SJCRH30 (cell line): ENCODE measurements around the gene HHAT. TPM values are rescaled to one million over a fixed set of nuclear protein-coding genes. Genes with fewer than 3 reads are reported as not detected.

ENCODE experiments used
- DNase-seq, 2 experiments: peaks; one replicate each; pipeline ENCODE4 v3.0.0-alpha.2; 2015 to 2020
- H3K27ac ChIP-seq: fragments of 250-450 bp; sonication (Bioruptor Pico); 2 replicates; pipeline ENCODE4 v1.5.1; 2020; ENCODE audit warnings: mild to moderate bottlenecking, moderate library complexity
- H3K27me3 ChIP-seq: fragments of 250-450 bp; sonication (Bioruptor Pico); 2 replicates; pipeline ENCODE4 v1.5.1; 2020; ENCODE audit warnings: mild to moderate bottlenecking, moderate library complexity
- H3K36me3 ChIP-seq: fragments of 250-450 bp; sonication (Bioruptor Pico); 2 replicates; pipeline ENCODE4 v1.5.1; 2020; ENCODE audit warnings: mild to moderate bottlenecking, moderate library complexity
- H3K4me1 ChIP-seq: fragments of 250-450 bp; sonication (Bioruptor Pico); 2 replicates; pipeline ENCODE4 v1.5.1; 2020; ENCODE audit warnings: mild to moderate bottlenecking, moderate library complexity
- H3K4me3 ChIP-seq: fragments of 250-450 bp; sonication (Bioruptor Pico); 2 replicates; pipeline ENCODE4 v1.5.1; 2020; ENCODE audit warnings: mild to moderate bottlenecking, moderate library complexity
- H3K9me3 ChIP-seq: fragments of 250-450 bp; sonication (Bioruptor Pico); replicated peaks from 2 replicates; pipeline ENCODE4 v1.5.1; 2020; ENCODE audit warnings: mild to moderate bottlenecking, moderate library complexity
- total RNA-seq: library from RNA; depleted of rRNA; stranded (reverse); fragments of >200 nt; shearing (Covaris generic); gene quantifications from 2 replicates; pipeline ENCODE4 v1.2.3, GENCODE V29; 2014

Gene HHAT
- total RNA-seq, 1 experiment from 2014 or later: 5.1 TPM

DNA sequence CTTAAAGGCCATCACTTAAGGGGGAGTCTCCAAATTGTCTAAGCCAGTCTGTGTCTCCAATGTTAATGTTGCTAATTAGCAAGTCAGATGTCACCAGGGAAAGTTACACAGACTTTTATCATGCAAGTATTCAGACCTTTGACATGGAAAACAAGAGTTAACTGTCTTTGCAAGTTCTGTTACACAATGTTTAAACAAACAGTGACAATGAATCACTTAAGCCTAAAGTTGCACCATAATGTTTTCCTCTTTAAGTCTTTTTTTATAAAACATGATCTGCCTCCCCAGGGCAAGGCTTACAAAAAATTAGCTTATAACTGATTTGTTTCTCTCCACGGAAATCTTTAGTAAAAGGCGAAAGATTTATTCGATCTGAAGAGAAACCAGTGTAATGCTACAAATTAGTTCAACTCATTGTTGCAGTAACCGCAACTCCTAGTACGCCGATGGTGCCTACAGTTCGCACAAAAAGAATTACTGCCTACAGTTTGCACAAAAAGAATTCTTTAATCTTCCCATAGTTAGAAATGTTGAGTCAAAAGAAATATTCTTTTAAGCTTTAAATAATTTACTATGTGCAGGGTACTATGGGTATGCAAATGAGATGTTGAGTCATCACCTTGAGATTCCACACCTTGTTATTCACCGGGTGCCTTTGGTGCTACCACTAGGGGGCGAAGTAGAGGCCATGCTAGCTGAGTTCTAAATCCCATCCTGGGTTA lies 45.3 kb downstream of the HHAT start:
- H3K9me3 ChIP-seq: no peaks in the 10 kb centered on the region
- H3K36me3 ChIP-seq: no peaks in the 10 kb centered on the region
- H3K27me3 ChIP-seq: no peaks in the 10 kb centered on the region
- peak; percentile 93 to 97 for DNase-seq
- peak overlapping the region; percentile 99 for H3K27ac ChIP-seq
- peaks cover 18% of the 10 kb centered on the region for H3K4me1 ChIP-seq
- H3K4me3 ChIP-seq: no peak overlapping the region

DNA sequence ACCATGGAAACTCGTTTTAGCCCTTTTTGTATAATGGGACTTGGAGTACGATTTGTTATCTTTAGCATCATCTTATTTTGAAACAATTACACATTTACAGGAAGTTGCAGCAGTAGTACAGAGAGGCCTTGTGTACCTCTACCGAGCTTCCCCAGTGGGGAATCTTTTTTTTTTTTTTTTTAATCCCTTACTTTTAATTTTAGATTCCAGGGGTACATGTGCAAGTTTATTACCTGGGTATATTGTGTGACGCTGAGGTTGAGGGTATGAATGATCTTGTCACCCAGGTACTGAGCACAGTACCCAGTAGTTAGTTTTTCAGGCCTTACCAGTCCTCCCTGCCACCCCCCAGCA lies 45.9 kb downstream of the HHAT start:
- Histone ChIP-seq H3K27me3 (no peaks in the 10 kb centered on the region), H3K9me3 (no peaks in the 10 kb centered on the region), H3K4me3 (no peak overlapping the region), H3K36me3 (no peaks in the 10 kb centered on the region), H3K4me1 (peaks cover 18% of the 10 kb centered on the region), H3K27ac (peak overlapping the region; percentile 99)
- DNase-seq: no peak

DNA sequence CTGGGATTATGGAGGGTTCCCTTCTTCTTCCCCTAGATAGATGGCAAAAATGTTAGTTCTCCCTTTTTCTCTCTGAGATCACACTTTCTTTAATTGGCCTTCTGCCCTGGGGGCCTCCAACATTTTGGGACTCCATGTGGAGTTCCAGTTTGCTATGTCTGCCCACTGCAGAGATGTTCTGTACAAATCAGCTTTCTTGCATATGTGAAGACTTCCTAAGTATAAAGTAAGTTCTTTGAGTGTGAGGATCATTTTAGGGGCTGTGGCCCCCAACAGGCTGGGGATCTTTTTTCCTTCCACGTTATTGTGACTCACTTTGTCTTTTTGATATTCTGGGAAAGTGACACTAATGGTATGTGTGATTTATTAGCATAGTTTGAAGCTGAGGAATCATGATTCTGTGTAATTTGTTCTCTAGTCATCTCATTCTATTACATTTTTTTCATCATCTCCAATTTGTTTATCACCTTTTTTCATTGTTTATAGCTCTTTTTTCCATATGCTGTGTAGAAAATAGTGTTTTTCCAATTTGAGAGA lies 48.2 kb downstream of the HHAT start:
- Histone ChIP-seq H3K4me1 (peaks cover 18% of the 10 kb centered on the region), H3K36me3 (no peaks in the 10 kb centered on the region), H3K27me3 (no peaks in the 10 kb centered on the region), H3K9me3 (no peaks in the 10 kb centered on the region), H3K27ac (no peak overlapping the region), H3K4me3 (no peak overlapping the region)
- DNase-seq: no peak

DNA sequence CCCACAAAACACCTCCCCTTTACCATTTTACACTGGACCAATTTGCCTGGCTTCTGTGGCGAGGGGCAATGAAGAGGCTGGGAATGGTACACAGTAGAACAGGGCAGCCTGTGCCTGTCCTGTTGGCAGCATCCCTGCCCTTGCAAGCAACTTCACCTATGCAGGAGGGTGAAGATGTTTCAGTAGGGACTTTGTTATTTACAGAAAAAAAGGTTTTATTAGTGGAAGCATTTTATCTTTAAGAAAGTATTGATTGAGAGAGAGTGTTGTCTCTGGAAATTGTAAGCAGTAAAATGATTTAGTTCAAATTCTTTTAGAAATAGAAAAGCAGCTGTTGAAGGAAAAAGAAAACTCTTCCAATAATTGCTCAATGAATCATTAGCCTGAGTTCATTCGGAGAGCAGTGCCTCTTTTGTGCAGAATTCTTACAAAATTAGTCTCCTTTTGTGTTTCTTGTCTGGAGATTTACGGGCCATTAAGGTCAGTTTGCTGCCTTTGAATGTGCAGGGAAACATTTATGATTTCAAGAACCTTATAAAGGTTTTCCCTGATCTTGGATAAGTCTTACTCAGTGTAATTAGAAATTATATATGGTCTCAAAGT lies 49.1 kb downstream of the HHAT start:
- DNase-seq: no peak
- Histone ChIP-seq H3K27me3 (no peaks in the 10 kb centered on the region), H3K27ac (no peak overlapping the region), H3K4me1 (peaks cover 18% of the 10 kb centered on the region), H3K4me3 (no peak overlapping the region), H3K9me3 (no peaks in the 10 kb centered on the region), H3K36me3 (no peaks in the 10 kb centered on the region)

DNA sequence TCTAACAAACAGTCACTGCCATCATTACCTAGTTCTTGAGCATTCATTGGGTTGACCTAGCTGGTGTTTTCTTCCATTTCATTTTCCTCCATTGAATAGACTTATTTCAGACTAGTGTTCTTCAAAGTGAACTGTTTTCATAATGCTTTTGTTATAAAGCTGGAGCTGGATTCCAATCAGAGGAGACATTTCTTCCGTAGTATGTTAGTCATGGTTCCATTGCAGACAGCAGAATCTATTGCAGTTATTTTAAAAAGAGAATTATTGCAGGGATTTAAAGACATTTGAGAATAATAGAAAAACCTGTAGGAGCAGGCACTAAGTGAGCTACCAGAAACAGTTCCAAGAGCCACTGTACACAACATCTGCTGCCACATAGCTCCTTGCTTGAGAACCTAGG lies 50.0 kb downstream of the HHAT start:
- DNase-seq: no peak
- Histone ChIP-seq H3K36me3 (no peaks in the 10 kb centered on the region), H3K27me3 (no peaks in the 10 kb centered on the region; the same call in 1 of the 2 replicates), H3K9me3 (no peaks in the 10 kb centered on the region), H3K4me1 (peaks cover 10% of the 10 kb centered on the region), H3K27ac (no peak overlapping the region), H3K4me3 (no peak overlapping the region)

DNA sequence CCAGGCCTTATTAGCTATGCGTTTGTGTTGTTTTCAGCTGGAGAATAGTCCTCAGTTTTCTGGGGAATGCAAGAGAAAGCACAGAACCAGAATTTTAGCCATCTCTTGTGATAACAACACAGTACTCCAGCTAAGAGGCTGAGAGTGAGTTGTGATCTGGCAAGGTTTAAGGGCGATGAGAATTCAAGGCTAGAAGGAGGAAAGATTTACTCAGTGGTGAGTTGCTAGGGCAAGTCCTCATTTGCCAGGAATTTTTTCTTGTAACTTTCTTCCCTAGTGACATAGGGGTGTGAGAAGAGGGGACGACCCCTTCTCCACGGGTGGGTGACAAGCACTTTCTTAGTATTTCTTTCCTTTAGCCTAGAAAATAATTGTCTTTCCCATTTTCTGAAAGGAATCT lies 53.2 kb downstream of the HHAT start:
- Histone ChIP-seq H3K4me3 (no peak overlapping the region), H3K27me3 (no peaks in the 10 kb centered on the region; the same call in 1 of the 2 replicates), H3K27ac (no peak overlapping the region), H3K4me1 (peaks cover 11% of the 10 kb centered on the region; the same call in 1 of the 2 replicates), H3K9me3 (no peaks in the 10 kb centered on the region), H3K36me3 (no peaks in the 10 kb centered on the region)
- no peak for DNase-seq

DNA sequence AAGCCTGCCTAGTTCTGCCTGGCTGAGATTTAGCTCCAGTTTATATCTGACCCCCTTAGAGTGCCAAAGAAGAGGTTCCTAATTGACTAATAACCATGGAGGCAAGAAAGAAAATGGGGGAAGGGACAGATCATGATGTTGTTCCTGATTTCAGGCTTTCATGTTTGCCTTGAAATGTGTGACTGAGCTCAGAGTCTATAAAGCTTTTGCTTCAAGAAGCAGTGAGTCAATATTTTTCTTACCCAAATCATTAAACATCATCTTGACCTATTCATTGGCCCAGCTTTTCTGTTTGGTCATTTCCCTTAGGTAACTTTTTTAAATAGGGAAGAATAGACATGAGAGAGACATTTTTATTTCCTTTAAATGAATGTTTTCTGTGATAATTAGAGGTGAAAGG lies 55.9 kb downstream of the HHAT start:
- Histone ChIP-seq H3K27me3 (no peaks in the 10 kb centered on the region; the same call in 1 of the 2 replicates), H3K4me1 (0 out of 2 replicates have a peak, but pooled peaks cover 7% of the 10 kb centered on the region), H3K4me3 (no peak overlapping the region), H3K36me3 (no peaks in the 10 kb centered on the region), H3K9me3 (no peaks in the 10 kb centered on the region), H3K27ac (no peak overlapping the region)
- no peak for DNase-seq

DNA sequence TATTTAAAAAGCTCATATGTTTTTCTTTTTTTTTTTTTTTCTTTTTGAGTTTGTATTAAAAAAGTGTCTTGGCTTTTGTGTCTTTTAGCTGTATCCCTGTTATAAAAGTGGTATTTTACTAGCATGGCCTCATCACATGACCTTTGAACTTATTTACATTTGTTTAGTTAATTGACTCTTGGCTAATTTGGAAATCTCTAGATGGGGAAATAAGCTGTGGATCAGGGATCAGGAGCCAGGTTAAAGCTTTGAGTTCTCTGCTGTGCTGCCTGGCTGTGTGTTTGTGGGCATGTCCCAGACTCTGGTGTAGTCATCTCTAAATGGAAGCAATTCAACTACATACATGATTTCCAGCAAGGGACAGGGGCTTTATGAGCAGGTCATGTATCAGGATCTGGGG lies 56.5 kb downstream of the HHAT start:
- Histone ChIP-seq H3K27ac (no peak overlapping the region), H3K4me3 (no peak overlapping the region), H3K9me3 (no peaks in the 10 kb centered on the region), H3K4me1 (0 out of 2 replicates have a peak, but pooled peaks cover 7% of the 10 kb centered on the region), H3K36me3 (no peaks in the 10 kb centered on the region), H3K27me3 (no peaks in the 10 kb centered on the region; the same call in 1 of the 2 replicates)
- no peak for DNase-seq

DNA sequence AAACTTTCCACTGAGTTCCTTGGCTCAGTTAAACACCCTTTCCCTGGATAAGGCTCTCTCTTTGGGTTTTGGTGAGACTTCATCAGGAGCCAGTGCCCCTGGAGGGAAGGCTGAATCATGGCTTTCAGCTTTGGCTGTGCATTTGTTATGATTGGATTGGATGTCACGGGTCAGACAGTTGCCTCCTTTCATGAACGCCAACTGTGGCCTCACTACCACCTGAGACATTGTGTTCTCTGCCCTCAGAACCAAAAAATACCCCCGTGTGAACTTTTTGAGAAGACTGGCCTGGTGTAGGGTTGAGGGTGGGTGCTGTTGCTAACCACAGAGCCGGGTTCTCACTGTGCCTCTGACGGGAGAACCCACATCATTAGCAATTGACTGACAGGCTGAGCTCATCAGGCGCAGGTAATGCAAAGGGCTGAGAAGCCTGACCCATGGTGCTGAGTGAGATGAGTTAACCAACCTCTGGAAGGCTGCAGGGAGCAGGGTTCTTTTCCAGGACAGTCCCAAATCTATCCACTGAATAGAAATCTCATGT lies 65.6 kb downstream of the HHAT start:
- peaks cover 39% of the 10 kb centered on the region for H3K4me1 ChIP-seq
- peak overlapping the region; percentile 70 for H3K27ac ChIP-seq
- H3K36me3 ChIP-seq: no peaks in the 10 kb centered on the region
- H3K4me3 ChIP-seq: no peak overlapping the region
- peak; percentile 59 to 84 for DNase-seq
- H3K27me3 ChIP-seq: no peaks in the 10 kb centered on the region
- H3K9me3 ChIP-seq: 0 out of 2 replicates have a peak, but pooled peaks cover 4% of the 10 kb centered on the region

DNA sequence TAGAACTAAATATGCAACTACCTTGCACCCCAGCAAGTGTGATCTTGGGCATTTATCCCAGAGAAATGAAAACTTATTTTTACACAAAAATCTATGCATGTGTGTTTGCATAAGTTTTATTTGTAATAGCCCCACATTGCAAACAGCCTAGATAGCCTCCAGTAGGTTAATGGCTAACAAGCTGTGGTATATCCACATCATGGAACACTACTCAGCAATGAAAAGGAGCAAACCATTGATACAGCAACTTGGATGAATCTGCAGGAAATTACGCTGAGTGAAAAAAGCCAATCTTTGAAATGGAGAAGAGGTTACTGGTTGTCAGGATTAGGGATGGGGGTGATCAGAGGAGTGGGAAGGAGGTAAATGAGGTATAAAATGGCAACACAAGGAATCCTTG lies 67.8 kb downstream of the HHAT start:
- no peaks in the 10 kb centered on the region for H3K36me3 ChIP-seq
- no peak for DNase-seq
- H3K27me3 ChIP-seq: no peaks in the 10 kb centered on the region
- peaks cover 39% of the 10 kb centered on the region for H3K4me1 ChIP-seq
- no peak overlapping the region for H3K4me3 ChIP-seq
- H3K9me3 ChIP-seq: no peaks in the 10 kb centered on the region
- no peak overlapping the region for H3K27ac ChIP-seq

DNA sequence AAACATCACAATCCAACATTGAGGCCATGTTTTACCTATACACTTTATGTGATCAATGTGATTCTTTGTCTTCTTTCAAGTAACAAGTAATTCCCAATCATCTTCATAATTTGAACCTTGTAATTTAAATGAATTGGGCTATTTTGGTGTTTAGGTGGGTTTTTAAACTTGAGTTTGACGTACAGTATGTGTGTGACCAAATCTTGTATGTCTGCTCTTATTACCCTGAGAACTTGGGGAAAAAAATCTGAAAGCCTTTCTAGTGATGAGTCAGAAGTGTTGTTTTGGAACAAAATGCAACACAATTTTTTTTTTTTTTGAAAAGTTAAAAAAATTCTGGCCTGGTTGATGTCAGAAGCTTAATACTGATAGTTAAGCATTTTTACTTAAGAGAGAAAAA lies 68.5 kb downstream of the HHAT start:
- Histone ChIP-seq H3K4me3 (no peak overlapping the region), H3K27ac (no peak overlapping the region), H3K4me1 (peaks cover 34% of the 10 kb centered on the region), H3K36me3 (no peaks in the 10 kb centered on the region), H3K9me3 (no peaks in the 10 kb centered on the region), H3K27me3 (no peaks in the 10 kb centered on the region)
- no peak for DNase-seq

DNA sequence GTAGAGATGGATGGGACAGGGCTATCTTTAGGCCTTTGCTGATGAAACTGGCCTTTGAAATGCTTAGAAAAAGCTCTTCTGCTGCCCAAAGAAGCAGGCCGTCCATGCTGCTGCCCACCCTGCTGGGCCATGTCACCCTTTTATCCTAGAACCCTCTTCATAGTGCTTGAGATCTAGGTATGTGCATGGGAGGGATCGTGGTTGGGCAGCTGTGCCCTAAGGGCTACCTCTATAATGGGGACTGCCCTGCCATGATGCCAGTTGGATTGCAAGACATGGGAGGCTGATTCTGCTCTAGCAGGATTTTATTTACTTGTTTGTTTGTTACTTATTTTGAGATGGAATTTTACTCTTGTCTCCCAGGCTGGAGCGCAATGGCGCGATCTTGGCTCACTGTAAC lies 69.0 kb downstream of the HHAT start:
- no peak overlapping the region for H3K27ac ChIP-seq
- peaks cover 30% of the 10 kb centered on the region for H3K4me1 ChIP-seq
- H3K36me3 ChIP-seq: no peaks in the 10 kb centered on the region
- H3K4me3 ChIP-seq: no peak overlapping the region
- H3K27me3 ChIP-seq: no peaks in the 10 kb centered on the region
- DNase-seq: no peak
- H3K9me3 ChIP-seq: no peaks in the 10 kb centered on the region

DNA sequence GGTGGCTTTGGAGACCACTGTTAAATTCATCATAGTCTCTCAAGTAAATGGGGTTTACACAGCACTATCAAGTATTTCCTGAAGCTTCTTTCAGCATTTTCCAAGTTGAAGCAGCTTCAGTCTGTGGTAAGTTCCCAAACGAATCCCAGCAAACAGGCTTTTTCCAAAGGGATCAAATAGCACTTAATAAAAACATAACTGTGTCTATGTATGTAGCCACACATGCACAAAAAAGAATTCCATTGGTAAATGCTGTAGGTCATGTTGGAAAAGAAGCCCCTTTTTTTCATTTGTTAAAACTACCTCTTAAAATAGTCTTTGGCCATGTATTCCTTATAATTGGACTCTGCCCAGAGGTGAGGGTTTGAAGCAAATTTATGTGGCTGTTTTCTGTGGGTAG lies 69.8 kb downstream of the HHAT start:
- H3K4me1 ChIP-seq: peaks cover 23% of the 10 kb centered on the region
- no peak overlapping the region for H3K4me3 ChIP-seq
- no peaks in the 10 kb centered on the region for H3K9me3 ChIP-seq
- H3K27ac ChIP-seq: no peak overlapping the region
- no peaks in the 10 kb centered on the region for H3K27me3 ChIP-seq
- no peak for DNase-seq
- H3K36me3 ChIP-seq: no peaks in the 10 kb centered on the region

DNA sequence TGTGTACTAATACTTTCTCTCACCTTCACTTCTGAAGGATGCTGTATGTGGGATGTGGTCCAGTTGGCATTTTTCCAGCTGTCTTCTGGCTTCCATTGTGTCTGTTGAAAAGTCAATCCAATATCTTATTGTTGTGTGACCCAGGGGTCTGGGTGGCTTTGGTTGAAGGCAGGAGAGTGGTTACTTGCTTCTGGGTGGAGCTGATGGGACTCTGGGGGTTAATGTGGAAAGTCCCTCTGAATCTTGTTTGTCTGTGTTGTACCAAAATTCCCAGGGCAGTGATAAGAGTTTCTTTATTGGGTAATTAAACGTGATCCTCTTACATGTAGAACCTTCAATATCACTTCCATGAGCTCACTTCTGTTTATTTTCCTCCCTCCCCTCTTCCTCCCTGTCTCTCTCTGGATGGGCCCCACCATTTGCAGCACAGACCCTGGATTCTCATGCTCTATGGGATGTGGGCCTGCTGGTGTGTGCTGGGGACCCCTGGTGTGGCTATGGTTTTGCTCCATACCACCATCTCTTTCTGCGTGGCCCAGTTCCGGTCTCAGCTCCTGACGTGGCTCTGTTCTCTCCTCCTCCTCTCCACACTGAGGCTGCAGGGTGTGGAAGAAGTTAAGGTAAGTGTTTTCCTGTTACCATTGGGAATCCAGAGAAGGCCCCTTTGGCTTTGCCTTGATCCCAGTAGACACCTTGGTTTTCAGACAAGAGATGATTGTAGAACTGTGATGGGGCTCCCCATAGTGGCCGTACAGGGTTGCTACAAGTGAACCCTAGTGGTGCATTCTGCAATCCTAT lies 71.5 kb downstream of the HHAT start:
- Histone ChIP-seq H3K9me3 (no peaks in the 10 kb centered on the region), H3K4me1 (peaks cover 8% of the 10 kb centered on the region), H3K4me3 (no peak overlapping the region), H3K27ac (no peak overlapping the region), H3K36me3 (no peaks in the 10 kb centered on the region), H3K27me3 (no peaks in the 10 kb centered on the region)
- peak; percentile 70 to 85 for DNase-seq

DNA sequence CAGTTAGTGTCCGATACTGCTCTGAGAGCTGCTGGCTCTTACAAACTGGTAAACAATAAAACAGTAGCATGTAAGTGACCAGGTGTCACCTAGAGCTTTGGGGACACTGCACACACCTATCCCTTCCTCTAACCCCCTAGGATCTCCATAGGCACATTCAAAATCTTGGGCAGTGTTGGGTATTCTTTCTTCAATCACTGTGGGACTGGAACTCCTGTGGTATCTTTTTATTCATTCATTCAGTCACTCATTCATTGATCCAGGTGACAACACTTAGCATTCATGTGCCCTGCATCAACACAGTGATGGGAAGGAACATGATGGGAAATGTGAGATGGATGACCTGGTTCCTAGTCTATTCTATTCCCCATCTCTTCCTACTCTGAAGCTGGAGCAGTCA lies 73.9 kb downstream of the HHAT start:
- Histone ChIP-seq H3K27me3 (no peaks in the 10 kb centered on the region), H3K4me3 (no peak overlapping the region), H3K4me1 (peaks cover 10% of the 10 kb centered on the region), H3K9me3 (no peaks in the 10 kb centered on the region), H3K36me3 (no peaks in the 10 kb centered on the region), H3K27ac (no peak overlapping the region)
- DNase-seq: no peak
